HG03442 (cell line): ENCODE data around the gene SYNGAP1.

Experiments used
- ATAC-seq: cut with Tn5 transposase; IDR thresholded peaks from one replicate; pipeline ENCODE4 v1.9.1; 2021; ENCODE audit warnings: mild to moderate bottlenecking, moderate library complexity; ENCODE audit not compliant: unreplicated experiment

Gene SYNGAP1

GRCh38 chr6:33434961-33435360 is 15.1 kb downstream of the SYNGAP1 start:
- ATAC-seq: no peak

GRCh38 chr6:33437666-33438065 is 17.8 kb downstream of the SYNGAP1 start:
- no peak for ATAC-seq

- no peak for ATAC-seq
Observed at GRCh38 chr6:33438978-33439594, 19.2 kb downstream of the SYNGAP1 start.

DNA sequence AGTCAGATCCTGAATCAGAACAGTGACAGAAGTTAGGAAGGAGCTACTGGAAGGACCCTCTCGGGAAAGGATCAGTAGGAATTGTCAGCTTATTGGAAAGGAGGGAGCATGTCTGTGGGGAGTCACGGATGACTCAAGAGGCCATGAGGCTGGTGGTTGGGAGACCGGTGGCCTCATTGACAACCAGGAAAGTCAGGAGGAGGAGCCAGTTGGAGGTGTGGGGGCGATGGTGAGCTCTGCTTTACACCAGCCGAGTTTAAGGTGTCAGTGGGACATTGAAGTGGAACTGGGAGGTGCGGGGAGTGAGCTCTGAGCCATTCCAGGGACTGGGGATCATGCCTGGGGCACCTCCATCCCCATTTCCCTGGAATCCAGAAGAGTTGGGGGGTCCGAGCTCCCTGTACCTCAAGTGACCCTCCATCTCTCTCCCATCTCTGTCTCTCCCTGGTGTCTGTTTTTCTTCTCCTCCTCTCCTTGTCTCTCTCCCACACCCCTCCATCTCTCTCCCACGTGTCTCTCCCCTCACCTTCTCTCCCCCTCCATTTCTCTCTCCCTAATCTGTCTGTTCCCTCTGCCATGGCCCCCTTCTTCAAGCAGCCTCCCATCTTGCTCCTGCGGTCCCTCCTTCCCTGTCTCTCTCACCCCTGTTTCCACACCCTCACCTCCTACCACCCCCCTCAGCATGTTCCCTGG is 20.2 kb downstream of the SYNGAP1 start:
- no peak for ATAC-seq

DNA sequence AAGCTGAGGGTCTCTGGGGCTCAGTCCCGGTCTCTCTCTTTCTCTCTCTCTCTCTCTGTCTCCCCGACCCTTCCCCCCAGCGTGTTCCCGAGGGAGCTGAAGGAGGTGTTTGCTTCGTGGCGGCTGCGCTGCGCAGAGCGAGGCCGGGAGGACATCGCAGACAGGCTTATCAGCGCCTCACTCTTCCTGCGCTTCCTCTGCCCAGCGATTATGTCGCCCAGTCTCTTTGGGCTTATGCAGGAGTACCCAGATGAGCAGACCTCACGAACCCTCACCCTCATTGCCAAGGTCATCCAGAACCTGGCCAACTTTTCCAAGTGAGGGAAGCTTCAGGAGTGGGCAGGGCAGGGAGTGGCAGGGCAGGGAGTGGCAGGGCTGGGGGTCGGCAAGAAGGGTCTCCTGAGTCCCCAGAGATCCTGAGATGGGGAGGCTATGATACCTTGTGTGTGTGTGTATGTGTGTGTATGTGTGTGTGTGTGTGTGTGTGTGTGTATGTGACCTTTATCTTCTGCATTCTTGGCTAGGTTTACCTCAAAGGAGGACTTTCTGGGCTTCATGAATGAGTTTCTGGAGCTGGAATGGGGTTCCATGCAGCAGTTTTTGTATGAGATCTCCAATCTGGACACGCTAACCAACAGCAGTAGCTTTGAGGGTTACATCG is 20.9 kb downstream of the SYNGAP1 start:
- no peak for ATAC-seq

DNA sequence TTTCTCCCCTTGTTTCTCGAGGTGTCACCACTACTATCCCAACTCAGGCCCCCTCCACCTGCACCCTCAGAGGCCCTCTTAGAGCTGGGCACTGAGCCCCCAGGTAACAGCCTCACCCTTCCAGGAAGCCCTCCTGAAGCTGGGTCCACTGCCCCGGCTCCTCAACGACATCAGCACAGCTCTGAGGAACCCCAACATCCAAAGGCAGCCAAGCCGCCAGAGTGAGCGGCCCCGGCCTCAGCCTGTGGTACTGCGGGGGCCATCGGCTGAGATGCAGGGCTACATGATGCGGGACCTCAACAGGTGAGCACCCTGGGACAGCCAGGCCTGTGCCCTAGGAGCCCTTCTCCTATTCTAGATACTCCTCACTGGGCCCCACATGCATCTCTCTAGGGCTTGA is 21.6 kb downstream of the SYNGAP1 start:
- no peak for ATAC-seq

DNA sequence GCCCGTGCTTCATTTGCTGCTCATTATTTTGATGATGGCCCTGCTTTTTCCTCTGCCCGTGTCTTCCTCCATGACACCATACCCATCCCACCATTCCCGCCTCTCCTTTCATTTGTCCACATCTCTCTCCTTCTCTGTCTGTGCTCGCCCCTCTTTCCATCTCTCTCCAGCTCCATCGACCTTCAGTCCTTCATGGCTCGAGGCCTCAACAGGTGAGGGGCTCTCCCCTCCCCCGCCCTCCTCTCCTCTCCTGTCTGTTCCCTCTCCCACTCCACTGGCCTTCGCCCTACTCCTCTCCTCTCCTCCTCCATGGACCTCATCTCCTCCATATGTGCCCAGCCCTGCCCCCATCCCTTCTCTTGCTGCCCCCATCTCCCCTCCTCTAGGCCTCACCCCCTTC is 22.4 kb downstream of the SYNGAP1 start:
- no peak for ATAC-seq

DNA sequence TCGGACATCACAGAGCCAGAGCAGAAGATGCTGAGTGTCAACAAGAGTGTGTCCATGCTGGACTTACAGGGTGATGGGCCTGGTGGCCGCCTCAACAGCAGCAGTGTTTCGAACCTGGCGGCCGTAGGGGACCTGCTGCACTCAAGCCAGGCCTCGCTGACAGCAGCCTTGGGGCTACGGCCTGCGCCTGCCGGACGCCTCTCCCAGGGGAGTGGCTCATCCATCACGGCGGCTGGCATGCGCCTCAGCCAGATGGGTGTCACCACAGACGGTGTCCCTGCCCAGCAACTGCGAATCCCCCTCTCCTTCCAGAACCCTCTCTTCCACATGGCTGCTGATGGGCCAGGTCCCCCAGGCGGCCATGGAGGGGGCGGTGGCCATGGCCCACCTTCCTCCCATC is 23.2 kb downstream of the SYNGAP1 start:
- no peak for ATAC-seq

- no peak for ATAC-seq
Observed at GRCh38 chr6:33443619-33444504, 24.0 kb downstream of the SYNGAP1 start.

GRCh38 chr6:33445119-33445603 is 25.3 kb downstream of the SYNGAP1 start:
- ATAC-seq: no peak

DNA sequence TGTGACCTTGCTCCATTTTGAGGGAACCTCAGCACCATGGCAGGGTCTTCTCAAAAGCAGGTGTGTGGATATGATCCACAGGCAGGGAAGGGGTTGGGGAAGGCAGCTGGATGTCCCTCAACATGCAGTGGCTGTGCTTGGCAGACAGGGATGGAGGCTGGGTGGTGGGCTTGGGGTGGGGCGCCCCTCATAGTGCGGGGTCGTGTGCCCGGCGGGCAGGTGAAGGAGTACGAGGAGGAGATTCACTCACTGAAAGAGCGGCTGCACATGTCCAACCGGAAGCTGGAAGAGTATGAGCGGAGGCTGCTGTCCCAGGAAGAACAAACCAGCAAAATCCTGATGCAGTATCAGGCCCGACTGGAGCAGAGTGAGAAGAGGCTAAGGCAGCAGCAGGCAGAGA is 26.5 kb downstream of the SYNGAP1 start:
- ATAC-seq: no peak

DNA sequence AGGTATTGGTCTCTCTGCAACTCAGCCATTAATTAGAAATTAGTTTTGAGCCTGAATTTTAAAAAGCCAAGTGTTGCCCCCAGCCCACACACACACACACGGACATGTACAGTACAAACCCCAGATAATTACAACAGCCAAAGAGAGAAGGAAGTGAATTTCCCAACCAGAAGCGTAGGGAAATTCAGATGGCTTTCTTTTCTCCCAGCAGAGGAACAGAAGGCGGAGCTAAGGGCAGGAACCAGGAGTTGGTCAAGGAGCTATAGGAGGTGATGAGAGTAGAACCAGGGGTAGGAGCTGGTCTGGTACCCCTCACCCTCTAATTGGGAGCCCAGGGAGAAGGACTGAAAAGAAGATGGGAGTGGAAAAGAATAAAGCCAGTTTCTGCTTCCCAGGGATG is 30.6 kb downstream of the SYNGAP1 start:
- ATAC-seq: no peak

DNA sequence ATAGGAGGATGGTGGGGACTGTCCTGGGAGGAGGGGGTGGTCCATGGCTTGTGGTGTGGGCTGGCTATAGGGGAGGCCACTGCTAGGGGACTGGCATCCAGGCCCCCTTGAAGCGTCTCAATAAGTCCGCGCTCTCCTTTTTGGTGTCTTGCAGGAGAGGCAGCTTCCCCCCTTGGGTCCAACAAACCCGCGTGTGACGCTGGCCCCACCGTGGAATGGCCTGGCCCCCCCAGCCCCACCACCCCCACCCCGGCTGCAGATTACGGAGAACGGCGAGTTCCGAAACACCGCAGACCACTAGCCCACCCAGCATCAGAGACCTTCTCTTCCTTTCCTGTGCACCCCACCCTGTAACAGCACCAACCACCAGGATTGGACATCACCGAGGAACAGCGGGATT is 31.7 kb downstream of the SYNGAP1 start:
- no peak for ATAC-seq

DNA sequence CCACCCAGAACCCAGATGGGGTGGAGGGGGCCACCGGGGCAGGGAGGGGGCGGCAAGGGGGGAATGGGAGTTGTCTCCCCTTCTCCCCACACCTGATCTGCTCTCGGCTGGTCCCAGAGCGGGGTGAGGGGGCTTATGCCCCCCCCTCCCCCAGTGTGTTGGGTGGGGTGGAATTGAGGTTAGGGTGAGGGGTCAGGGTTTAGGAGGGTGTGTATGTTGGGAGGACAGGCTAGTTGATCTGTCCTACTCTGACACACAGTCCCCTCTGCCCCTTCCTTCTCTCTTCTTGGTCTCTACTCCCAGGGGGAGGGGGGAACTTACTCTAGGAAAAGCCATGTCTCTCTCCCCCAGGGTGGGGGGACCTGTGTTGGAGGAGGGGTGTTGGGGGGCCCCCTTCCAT is 32.6 kb downstream of the SYNGAP1 start:
- ATAC-seq: no peak

DNA sequence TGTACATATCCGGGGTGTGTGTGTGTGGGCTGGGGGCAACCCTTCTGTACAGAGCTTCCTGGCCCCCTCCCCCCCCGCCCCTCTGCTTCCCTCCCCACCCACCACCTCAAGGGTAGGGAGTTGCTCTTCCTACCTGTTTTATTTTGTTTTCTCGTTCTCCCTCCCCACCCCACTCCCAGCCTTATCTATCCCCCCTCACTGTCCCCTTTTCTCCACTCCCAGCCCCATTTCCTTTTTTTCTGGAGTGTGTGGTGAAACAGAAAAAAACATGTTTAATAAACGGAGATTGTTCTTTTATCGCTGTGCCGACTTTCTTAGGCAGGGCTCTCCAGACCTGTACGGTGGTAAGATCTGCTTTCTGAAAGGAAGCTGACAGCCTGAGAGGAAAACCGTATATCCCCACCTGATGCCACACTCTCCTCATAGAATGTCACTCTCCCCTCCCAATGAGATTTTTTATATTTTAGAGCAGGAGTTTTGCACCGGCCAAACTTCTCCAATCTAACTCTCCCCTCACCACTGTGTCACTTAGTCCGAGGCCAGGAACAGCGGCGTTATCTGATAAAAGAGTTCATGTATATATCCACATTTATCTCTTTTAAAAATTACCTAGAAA is 33.6 kb downstream of the SYNGAP1 start:
- ATAC-seq: no peak

- ATAC-seq: peak; percentile 98
Observed at GRCh38 chr6:33454009-33454946, 34.4 kb downstream of the SYNGAP1 start, which contains the start of gene ZBTB9. ZBTB9 (plus strand) TSS chr6:33454576; CDS start chr6:33455101, 525 bp downstream.

DNA sequence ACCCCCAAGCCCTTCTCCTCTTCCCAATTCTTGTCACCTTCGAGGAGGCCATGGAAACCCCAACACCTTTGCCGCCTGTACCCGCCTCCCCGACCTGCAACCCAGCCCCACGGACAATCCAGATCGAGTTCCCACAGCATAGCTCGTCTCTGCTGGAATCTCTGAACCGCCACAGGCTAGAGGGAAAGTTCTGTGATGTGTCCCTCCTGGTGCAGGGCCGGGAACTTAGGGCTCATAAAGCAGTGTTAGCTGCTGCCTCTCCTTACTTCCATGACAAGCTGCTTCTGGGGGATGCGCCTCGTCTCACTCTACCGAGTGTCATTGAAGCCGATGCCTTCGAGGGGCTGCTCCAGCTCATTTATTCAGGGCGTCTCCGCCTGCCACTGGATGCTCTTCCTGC is 35.2 kb downstream of the SYNGAP1 start:
- no peak for ATAC-seq

- no peak for ATAC-seq
Observed at GRCh38 chr6:33456156-33456555, 36.3 kb downstream of the SYNGAP1 start.

- no peak for ATAC-seq
Observed at GRCh38 chr6:33458676-33459075, 38.8 kb downstream of the SYNGAP1 start.

- no peak for ATAC-seq
Observed at GRCh38 chr6:33459226-33459625, 39.4 kb downstream of the SYNGAP1 start.
